Subcutaneous adipose tissue (tissue), 4 donors: ENCODE data around the gene SLC12A8. TPM values are rescaled to one million over a fixed set of nuclear protein-coding genes. Genes with fewer than 3 reads are reported as not detected.

Experiments
- CTCF ChIP-seq: fragments of 450-650 bp; IDR thresholded peaks from one replicate; pipeline ENCODE4 v1.5.1; 2016; ENCODE audit warnings: low read depth, mild to moderate bottlenecking, control low read depth, antibody characterized with exemption, moderate library complexity
- total RNA-seq, 4 donors: library from RNA; depleted of rRNA; stranded (reverse); fragments of >200 nt; gene quantifications; one replicate each; pipeline ENCODE4 v1.1.0, GENCODE V29; 2016

Gene SLC12A8
- total RNA-seq, 4 donors from 2014 or later, result 0.66 to 1.0 TPM; not detected in 2

DNA sequence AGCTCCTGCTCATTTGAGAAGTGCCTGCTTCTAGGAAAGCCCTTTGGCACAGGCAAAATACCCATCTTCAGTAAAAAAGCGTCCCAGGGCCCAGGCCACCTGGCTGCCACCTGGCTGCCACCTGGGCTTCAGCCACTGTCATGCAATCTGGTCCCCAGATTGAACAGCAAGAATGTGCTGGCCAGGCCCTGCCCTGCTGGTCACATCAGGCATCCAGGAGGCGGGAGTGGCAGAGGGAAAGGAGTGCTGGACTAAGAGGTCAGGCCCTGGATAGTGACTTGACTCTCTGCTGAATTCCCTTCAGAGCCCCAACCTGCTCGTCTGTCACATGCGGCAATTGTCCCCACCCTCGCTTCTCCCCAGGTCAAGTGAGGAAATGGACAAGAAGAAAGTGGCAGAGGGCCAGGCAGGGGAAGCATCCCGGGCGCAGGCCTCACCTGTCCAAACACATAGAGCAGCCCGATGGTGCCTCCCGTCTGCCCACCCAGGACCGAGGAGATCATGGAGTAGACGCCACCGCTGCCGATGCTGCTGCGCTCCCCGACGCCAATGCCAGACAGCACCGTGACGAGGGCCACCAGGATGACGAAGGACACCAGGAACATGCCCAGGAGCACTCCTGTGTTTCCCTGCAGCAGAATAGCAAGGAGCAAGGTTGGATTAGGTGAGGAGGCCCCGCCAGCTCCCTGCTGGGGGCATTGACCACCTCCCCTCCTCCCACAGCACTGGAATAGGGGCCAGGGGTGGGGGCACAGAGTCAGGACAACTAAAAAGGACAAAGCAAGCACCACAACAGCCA lies 25.5 kb downstream of the SLC12A8 start:
- no peak for TF ChIP-seq CTCF

GRCh38 chr3:125186261-125186787 lies 26.2 kb downstream of the SLC12A8 start:
- TF ChIP-seq CTCF, result no peak

DNA sequence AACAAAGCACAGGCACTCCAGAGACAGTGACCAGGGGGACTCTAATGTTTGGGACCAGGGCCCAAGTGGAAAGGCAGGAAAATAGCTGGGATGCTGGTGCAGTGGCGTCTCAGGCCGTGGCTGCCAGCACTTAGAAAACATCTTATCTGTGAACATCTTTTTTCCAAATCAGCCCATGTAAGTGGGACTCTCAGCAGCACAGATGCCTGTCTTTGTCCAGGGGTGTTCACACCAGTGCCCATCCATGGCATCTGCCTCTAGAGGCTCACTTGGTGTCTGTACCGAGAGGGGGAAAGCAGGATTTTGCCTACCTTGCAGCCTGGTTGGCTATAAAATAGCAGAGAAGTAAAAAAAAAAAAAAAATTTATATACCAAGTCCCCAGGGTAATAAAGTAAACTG lies 26.7 kb downstream of the SLC12A8 start:
- TF ChIP-seq CTCF, result no peak

- TF ChIP-seq CTCF, result no peak
Observed at GRCh38 chr3:125179884-125180240, 32.7 kb downstream of the SLC12A8 start.

- no peak for TF ChIP-seq CTCF
Observed at GRCh38 chr3:125179143-125179883, 33.2 kb downstream of the SLC12A8 start.

GRCh38 chr3:125177746-125178145 lies 34.8 kb downstream of the SLC12A8 start:
- TF ChIP-seq CTCF, result no peak
